B cell (primary cell): ENCODE results near the gene TAL1. TPM values are rescaled to one million over a fixed set of nuclear protein-coding genes. Genes with fewer than 3 reads are reported as not detected.

ENCODE experiments used
- ATAC-seq: fragments of 200-7000 bp; cut with Tn5 transposase; one replicate; pipeline ENCODE4 v1.10.0; 2021; ENCODE audit warnings: low read depth, mild to moderate bottlenecking, moderate number of reproducible peaks, moderate library complexity
- CTCF ChIA-PET: fragments of 350-600 bp; sonication (Branson Sonifier 250); formaldehyde crosslinking; loops from one replicate; lab custom pipeline; 2021; ENCODE audit warnings: antibody characterized with exemption, inconsistent platforms; lab: Charles Lee
- POLR2A ChIA-PET: fragments of 350-600 bp; sonication (Branson Sonifier 250); formaldehyde crosslinking; loops from one replicate; lab custom pipeline; 2021; ENCODE audit warnings: antibody characterized with exemption; lab: Charles Lee
- DNase-seq: peaks from one replicate; pipeline ENCODE4 v3.0.0; 2013
- H2AFZ ChIP-seq: 2 replicates; pipeline ENCODE4 v1.6.1; 2012; ENCODE audit warnings: mild to moderate bottlenecking, low read depth, low read length; ENCODE audit not compliant: insufficient read depth, poor library complexity, severe bottlenecking
- H3K27ac ChIP-seq, 2 donors: 1 replicate in 1 of 2; 2 replicates in 1 of 2; pipeline ENCODE4 v1.5.1; 2012 to 2013; ENCODE audit warnings: low read length in 2 of 2, mild to moderate bottlenecking in 2 of 2, moderate library complexity in 1 of 2
- H3K27me3 ChIP-seq, 4 experiments: fragments of 200-600 bp in 1 of 4; sonication (generic) in 1 of 4; replicated peaks in 1 of 4; 1 replicate in 2 of 4; 2 replicates in 2 of 4; pipeline versions ENCODE4 v1.6.1 to v1.7.0; 2013 to 2016; ENCODE audit warnings: low read length in 3 of 4, mild to moderate bottlenecking in 2 of 4, mixed read lengths in 1 of 4, moderate library complexity in 1 of 4; ENCODE audit not compliant: insufficient read depth in 4 of 4, control insufficient read depth in 3 of 4; ENCODE audit errors: control extremely low read depth in 1 of 4
- H3K36me3 ChIP-seq, 2 experiments: replicated peaks in 1 of 2; 1 replicate in 1 of 2; 2 replicates in 1 of 2; pipeline versions ENCODE4 v1.6.1 to v1.7.1; 2013; ENCODE audit warnings: low read length in 1 of 2; ENCODE audit not compliant: insufficient read depth in 2 of 2, control insufficient read depth in 1 of 2; ENCODE audit errors: control extremely low read depth in 1 of 2, extremely low read depth in 1 of 2
- H3K4me1 ChIP-seq, 2 donors: fragments of 200-600 bp in 1 of 2; sonication (generic) in 1 of 2; 1 replicate in 1 of 2; 2 replicates in 1 of 2; pipeline versions ENCODE4 v1.5.1 to v1.6.1; 2013 to 2017; ENCODE audit warnings: low read length in 2 of 2; ENCODE audit not compliant: control insufficient read depth in 2 of 2, insufficient read depth in 2 of 2
- H3K4me2 ChIP-seq: replicated peaks from 2 replicates; pipeline ENCODE3; 2012; ENCODE audit warnings: mild to moderate bottlenecking, low read depth, low read length; ENCODE audit not compliant: poor library complexity, severe bottlenecking
- H3K4me3 ChIP-seq, 5 experiments: fragments of 200-600 bp in 1 of 5; sonication (generic) in 1 of 5; 1 replicate in 3 of 5; 2 replicates in 2 of 5; pipeline versions ENCODE4 v1.5.1 to v1.7.0; 2011 to 2016; ENCODE audit warnings: low read length in 4 of 5, mild to moderate bottlenecking in 4 of 5, low read depth in 2 of 5, control low read depth in 1 of 5, moderate library complexity in 1 of 5; ENCODE audit not compliant: insufficient read depth in 1 of 5; ENCODE audit errors: control extremely low read depth in 1 of 5, extremely low read depth in 1 of 5
- H3K79me2 ChIP-seq: fragments of 200-600 bp; sonication (generic); one replicate; pipeline ENCODE4 v1.6.0; 2016; ENCODE audit warnings: low read length; ENCODE audit not compliant: control insufficient read depth, insufficient read depth
- H3K9ac ChIP-seq: fragments of 200-600 bp; sonication (generic); 2 replicates; pipeline ENCODE4 v1.6.1; 2017; ENCODE audit warnings: mild to moderate bottlenecking, low read length, moderate library complexity
- H3K9me3 ChIP-seq, 3 donors: one replicate each; pipeline versions ENCODE4 v1.6.1 to v1.7.1; 2013; ENCODE audit warnings: low read length in 2 of 3; ENCODE audit not compliant: control insufficient read depth in 2 of 3, insufficient read depth in 1 of 3; ENCODE audit errors: control extremely low read depth in 1 of 3
- H4K20me1 ChIP-seq: 2 replicates; pipeline ENCODE4 v1.6.0; 2012; ENCODE audit warnings: mild to moderate bottlenecking, low read length; ENCODE audit not compliant: insufficient read depth, control insufficient read depth, poor library complexity, severe bottlenecking
- H3K27ac Mint-ChIP-seq: one replicate; pipeline ENCODE4 v1.8.0; 2021; ENCODE audit warnings: mixed read lengths
- H3K27me3 Mint-ChIP-seq: one replicate; pipeline ENCODE4 v1.8.0; 2021; ENCODE audit warnings: mixed read lengths
- H3K4me1 Mint-ChIP-seq: one replicate; pipeline ENCODE4 v1.8.0; 2021; ENCODE audit warnings: mixed read lengths
- H3K4me3 Mint-ChIP-seq: one replicate; pipeline ENCODE4 v1.8.0; 2021; ENCODE audit warnings: mixed read lengths
- H3K9me3 Mint-ChIP-seq: one replicate; pipeline ENCODE4 v1.8.0; 2022; ENCODE audit warnings: mixed read lengths; ENCODE audit not compliant: insufficient read depth
- CTCF ChIP-seq: fragments of 200-600 bp; IDR thresholded peaks from one replicate; pipeline ENCODE4 v1.8.0; 2022; ENCODE audit warnings: antibody characterized with exemption, mild to moderate bottlenecking
- EZH2 ChIP-seq: IDR thresholded peaks from 2 replicates; pipeline ENCODE4 v1.6.1; 2012; ENCODE audit warnings: borderline replicate concordance, low read depth, mild to moderate bottlenecking, moderate library complexity, low read length; ENCODE audit not compliant: insufficient read depth, poor library complexity, severe bottlenecking
- WGBS: methylation state at CpG from one replicate; pipeline ENCODE4 v1.1.5; 2013; ENCODE audit warnings: missing lambda C conversion rate; ENCODE audit not compliant: insufficient coverage; 5-methylcytosine and 5-hydroxymethylcytosine counted together
- intact Hi-C: fragments of 100-400 bp; cut with micrococcal nuclease; formaldehyde crosslinking; loops from one replicate; pipeline ENCODE4 v1.10.0; 2022
- polyA plus RNA-seq: library from polyadenylated mRNA; depleted of rRNA; stranded (reverse); fragments of >200 nt; gene quantifications from 2 replicates; pipeline ENCODE4 v1.2.3, GENCODE V29; 2012
- total RNA-seq, 2 donors: library from RNA; stranded (reverse); fragments of 120-200 nt in 1 of 2; gene quantifications; 1 replicate in 1 of 2; 2 replicates in 1 of 2; pipeline versions ENCODE4 v1.2.3 to v1.2.4, GENCODE V29; 2013 to 2022

The TAL1 gene
- total and polyA plus RNA-seq, 2 donors (not counting 1 experiment from before 2014, with no cell fraction given), result not detected

GRCh38 chr1:47175227-47175934 is 56.6 kb downstream of the TAL1 start:
- Histone ChIP-seq H3K36me3 (no peaks in the 10 kb centered on the region), H3K4me1 (peaks cover 6 to 11% of the 10 kb centered on the region in 2 donors), H3K79me2 (no peaks in the 10 kb centered on the region), H3K4me2 (no peak overlapping the region), H3K4me3 (no peak overlapping the region), H3K27me3 (peaks cover 0 to 18% (median 7%) of the 10 kb centered on the region in 4 experiments), H3K9ac (no peak overlapping the region), H2AFZ (no peak overlapping the region), H4K20me1 (no peaks in the 10 kb centered on the region), H3K27ac (no peak overlapping the region), H3K9me3 (peaks cover 0 to 11% (median 5%) of the 10 kb centered on the region in 3 donors)
- Mint-ChIP-seq H3K27me3 (peaks cover 41% of the 10 kb centered on the region), H3K4me1 (peaks cover 10% of the 10 kb centered on the region), H3K4me3 (no peak overlapping the region), H3K9me3 (no peaks in the 10 kb centered on the region), H3K27ac (no peak overlapping the region)
- TF ChIP-seq CTCF (peak; percentile 94), EZH2 (no peak)
- ATAC-seq (peak; percentile 54), DNase-seq (peak; percentile 50)
- POLR2A ChIA-PET, result no interaction called here
- CTCF ChIA-PET, result interaction anchor here (1.2 to 2.1 kb wide), 5 partner anchors 9 to 88 kb away, joined by 3 to 8 read pairs (median 6); partner anchors contain the start of gene PDZK1IP1
- 26% methylated on average over 7 of the region's 11 CpGs for WGBS
- intact Hi-C loops, result no loop called here

- Histone ChIP-seq H4K20me1 (no peaks in the 10 kb centered on the region), H2AFZ (no peak overlapping the region), H3K79me2 (no peaks in the 10 kb centered on the region), H3K4me3 (no peak overlapping the region), H3K27me3 (peaks cover 0 to 10% (median 5%) of the 10 kb centered on the region in 4 experiments), H3K27ac (no peak overlapping the region), H3K4me1 (peaks cover 6 to 9% of the 10 kb centered on the region in 2 donors), H3K4me2 (no peak overlapping the region), H3K9ac (no peak overlapping the region), H3K36me3 (no peaks in the 10 kb centered on the region), H3K9me3 (peaks cover 0 to 11% (median 5%) of the 10 kb centered on the region in 3 donors)
- Mint-ChIP-seq H3K27ac (no peak overlapping the region), H3K4me1 (peaks cover 10% of the 10 kb centered on the region), H3K27me3 (peaks cover 36% of the 10 kb centered on the region), H3K4me3 (no peak overlapping the region), H3K9me3 (no peaks in the 10 kb centered on the region)
- POLR2A ChIA-PET, result no interaction called here
- DNase-seq (peak; percentile 3), ATAC-seq (no peak)
- TF ChIP-seq EZH2 (no peak), CTCF (no peak)
- intact Hi-C loops, result no loop called here
- CTCF ChIA-PET, result interaction anchor here (1.3 to 2.1 kb wide), 4 partner anchors 11 to 88 kb away, joined by 3 to 8 read pairs (median 6); partner anchors contain the start of gene PDZK1IP1
Observed at GRCh38 chr1:47174656-47175020, 57.4 kb downstream of the TAL1 start.
